Activated T-cell treated with anti-CD3 and anti-CD28 coated beads, Interleukin-2, amount 50 U/mL, for 72 hours (primary cell): ENCODE measurements around the gene ANKRD18A. TPM values are rescaled to one million over a fixed set of nuclear protein-coding genes. Genes with fewer than 3 reads are reported as not detected.
A peak's percentile ranks its signal among the peaks of the same experiment; 100 is the strongest.

Experiments
- ATAC-seq, 2 donors: fragments of 150-1000 bp; cut with Tn5 transposase; replicated peaks in 1 of 2; 2 replicates each; pipeline ENCODE4 v1.10.0; 2021; ENCODE audit warnings: moderate library complexity in 2 of 2, mild to moderate bottlenecking in 1 of 2
- DNase-seq, 2 donors: peaks; one replicate each; pipeline ENCODE4 v3.0.0; 2021 to 2022; ENCODE audit warnings: mixed read lengths in 1 of 2
- H3K27ac Mint-ChIP-seq: one replicate; pipeline ENCODE4 v1.8.0; 2022; ENCODE audit warnings: mild to moderate bottlenecking, moderate library complexity, mixed read lengths
- H3K27me3 Mint-ChIP-seq: one replicate; pipeline ENCODE4 v1.8.0; 2022; ENCODE audit warnings: low read depth, mixed read lengths
- H3K36me3 Mint-ChIP-seq, 2 donors: one replicate each; pipeline ENCODE4 v1.8.0; 2022; ENCODE audit warnings: mixed read lengths in 2 of 2, mild to moderate bottlenecking in 1 of 2; ENCODE audit not compliant: insufficient read depth in 2 of 2
- H3K4me1 Mint-ChIP-seq: one replicate; pipeline ENCODE4 v1.8.0; 2022; ENCODE audit warnings: low read depth, mixed read lengths
- H3K4me3 Mint-ChIP-seq, 2 donors: one replicate each; pipeline ENCODE4 v1.8.0; 2022; ENCODE audit warnings: mild to moderate bottlenecking in 2 of 2, mixed read lengths in 2 of 2, moderate library complexity in 2 of 2
- H3K9me3 Mint-ChIP-seq, 2 donors: one replicate each; pipeline ENCODE4 v1.8.0; 2022; ENCODE audit warnings: mixed read lengths in 2 of 2
- total RNA-seq, 2 donors: library from RNA; stranded (reverse); gene quantifications; one replicate each; pipeline ENCODE4 v1.2.3, GENCODE V29; 2022

Gene ANKRD18A
- total RNA-seq: 1 to 10 TPM; 6.0 to 8.4 TPM

DNA sequence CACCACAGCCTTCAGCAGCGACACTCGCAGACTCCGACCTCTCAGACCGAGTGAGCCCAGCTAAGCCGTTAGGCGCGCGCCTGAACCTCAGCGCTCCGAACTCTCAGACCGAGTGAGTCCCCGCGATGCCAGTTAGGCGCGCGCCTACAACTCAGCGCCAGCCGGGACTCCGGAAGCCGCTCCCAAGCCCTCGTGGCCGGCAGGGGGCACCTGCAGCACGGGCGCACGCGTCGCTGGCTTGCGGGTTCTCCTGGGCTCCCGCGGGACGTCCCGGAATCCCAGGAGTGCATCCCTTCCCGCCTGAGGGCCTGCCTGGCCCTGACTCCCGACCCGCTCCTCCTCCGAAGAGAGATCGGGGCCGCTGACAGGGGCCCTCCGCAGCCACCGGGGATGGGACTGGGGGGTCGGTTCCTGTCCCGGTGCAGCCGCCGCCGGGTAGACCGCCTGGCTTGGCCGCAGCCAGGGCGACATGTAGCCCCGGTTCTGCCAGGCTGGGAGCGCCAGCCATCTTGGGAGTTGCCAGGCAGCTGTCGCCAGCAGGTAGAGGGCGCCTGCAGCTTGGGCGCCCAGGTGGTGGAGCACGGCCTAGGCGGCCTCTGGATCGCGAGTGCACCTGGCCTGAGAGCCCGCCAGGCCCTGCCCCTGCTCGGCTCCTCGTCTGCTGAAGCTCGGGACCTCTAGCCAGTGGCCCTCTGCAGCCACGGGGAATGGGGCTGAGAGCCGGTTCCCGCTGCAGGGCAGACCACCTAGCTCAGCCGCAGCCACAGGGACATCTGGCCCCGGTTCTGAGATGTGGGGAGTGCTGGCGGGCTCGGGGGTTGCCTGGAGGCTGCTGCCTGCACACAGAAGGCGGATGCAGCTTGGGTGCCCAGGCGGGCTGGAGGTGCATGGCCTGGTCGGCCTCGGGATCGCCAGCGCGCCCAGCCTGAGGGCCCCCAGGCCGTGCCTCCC is at the start of gene ANKRD18A:
Gene ANKRD18A, minus strand, starts transcription at position 114 of the 951 bp plus-strand sequence. CDS start 311 bp downstream, outside the sequence.
- H3K27me3 Mint-ChIP-seq: peaks cover 45% of the 10 kb centered on the region

DNA sequence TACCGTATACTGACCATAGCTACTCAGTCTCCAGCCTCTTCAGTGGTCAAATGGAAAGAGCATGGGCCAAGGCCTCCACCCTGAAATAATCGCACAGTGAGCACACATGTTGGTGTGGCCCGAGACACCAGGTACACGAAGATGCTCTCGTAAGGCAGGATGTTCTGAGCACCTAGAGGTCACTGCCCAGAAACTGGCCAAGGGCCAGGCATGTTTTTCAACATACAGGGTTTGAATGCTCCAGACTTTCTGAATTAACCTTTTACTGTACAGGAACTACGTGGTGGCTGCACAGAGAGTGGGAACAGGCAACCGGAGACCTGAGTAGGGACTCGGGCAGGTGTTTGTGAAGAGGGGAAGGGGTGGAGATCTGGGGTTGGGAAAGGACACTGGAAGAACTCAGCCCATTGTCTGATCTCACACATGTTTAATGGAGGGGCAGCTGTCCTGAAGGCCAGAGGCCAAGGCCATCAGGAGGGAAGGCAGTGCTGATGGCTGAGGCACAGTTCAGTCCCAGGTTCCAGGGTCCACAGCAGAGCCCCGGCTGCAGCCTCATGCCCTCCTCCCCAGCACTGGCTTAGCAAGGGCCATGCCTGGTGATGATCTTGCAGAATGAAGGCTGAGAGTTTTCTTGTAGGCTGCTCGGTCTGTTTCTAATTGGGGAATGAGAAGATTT is 48.5 kb upstream of the ANKRD18A start:
- DNase-seq (no peak), ATAC-seq (no peak)
- Mint-ChIP-seq H3K4me1 (peaks cover 20% of the 10 kb centered on the region), H3K9me3 (no peaks in the 10 kb centered on the region), H3K27ac (no peak overlapping the region), H3K4me3 (no peak overlapping the region), H3K36me3 (no peaks in the 10 kb centered on the region), H3K27me3 (peaks cover 9% of the 10 kb centered on the region)

More for the DNA sequence above, at the start of gene ANKRD18A:
- peak; percentile 83 for ATAC-seq
- H3K36me3 Mint-ChIP-seq: peaks cover 1 to 15% of the 10 kb centered on the region in 2 donors
- peaks cover 11% of the 10 kb centered on the region for H3K4me1 Mint-ChIP-seq
- peaks cover 2 to 3% of the 10 kb centered on the region in 2 donors for H3K9me3 Mint-ChIP-seq
- peak within 1 kb of the TSS; percentile 86 to 87 for H3K4me3 Mint-ChIP-seq
- H3K27ac Mint-ChIP-seq: peak within 1 kb of the TSS; percentile 85
- peak; percentile 80 to 81 for DNase-seq

DNA sequence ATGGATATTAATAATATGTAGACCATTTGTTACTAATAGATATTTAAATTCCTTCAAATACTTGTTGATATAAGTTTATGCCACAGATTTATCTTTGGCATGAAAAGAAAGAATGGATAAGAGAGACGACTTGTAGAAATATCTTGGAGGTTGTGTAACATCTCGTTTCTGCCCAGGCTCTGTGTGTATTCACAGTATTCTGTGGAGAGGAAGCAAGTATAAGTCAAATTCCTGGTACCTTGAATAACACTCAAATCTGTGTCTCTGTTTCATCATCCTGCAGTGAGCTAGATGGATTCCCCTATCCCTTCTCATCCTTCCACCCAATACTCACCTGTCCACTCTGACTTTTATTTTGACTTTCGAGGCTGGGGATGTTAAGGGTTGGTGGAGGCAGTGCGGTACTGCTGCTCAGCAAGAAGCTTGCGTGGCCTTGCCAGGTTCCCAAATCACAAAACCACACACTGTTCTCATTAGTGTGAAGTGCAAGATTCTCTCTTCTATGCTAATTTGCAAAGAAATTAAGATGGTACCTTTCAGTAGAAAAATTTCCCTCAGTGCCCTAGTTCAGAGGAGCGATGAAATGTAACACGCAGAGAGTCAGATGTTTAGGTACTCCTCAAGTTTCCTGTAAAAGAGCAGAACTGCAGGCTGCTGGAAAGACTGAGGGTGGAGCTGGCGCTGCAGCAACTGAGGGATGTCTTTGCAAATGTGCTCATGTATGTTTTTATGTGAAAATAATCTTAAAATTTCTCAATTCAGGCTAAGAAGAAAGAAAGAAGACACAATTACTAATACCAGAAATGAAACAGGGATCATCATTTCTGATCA is 42.6 kb upstream of the ANKRD18A start:
- Mint-ChIP-seq H3K36me3 (no peaks in the 10 kb centered on the region), H3K9me3 (no peaks in the 10 kb centered on the region), H3K4me1 (no peaks in the 10 kb centered on the region), H3K27me3 (peaks cover 24% of the 10 kb centered on the region), H3K27ac (no peak overlapping the region), H3K4me3 (no peak overlapping the region)
- DNase-seq: no peak
- ATAC-seq: no peak

DNA sequence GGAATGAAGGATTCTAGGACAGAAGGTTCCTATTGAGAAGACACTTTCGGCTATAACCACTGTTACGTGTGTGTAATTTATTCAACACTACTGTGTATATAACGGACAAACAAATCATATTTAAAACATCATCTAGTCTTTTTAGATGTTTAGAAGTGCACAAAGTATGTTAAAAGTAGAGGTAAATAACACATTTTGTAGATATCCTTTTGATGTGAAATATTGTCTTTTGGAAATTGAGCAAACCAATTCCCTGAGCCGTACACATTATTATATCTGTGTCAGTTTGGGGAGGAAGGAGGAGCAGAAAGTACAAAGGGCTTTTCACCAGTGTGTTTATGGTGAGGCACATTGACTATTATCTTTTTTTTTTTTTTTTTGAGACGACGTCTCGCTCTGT is 39.1 kb upstream of the ANKRD18A start:
- Mint-ChIP-seq H3K4me3 (no peak overlapping the region), H3K27ac (no peak overlapping the region)

DNA sequence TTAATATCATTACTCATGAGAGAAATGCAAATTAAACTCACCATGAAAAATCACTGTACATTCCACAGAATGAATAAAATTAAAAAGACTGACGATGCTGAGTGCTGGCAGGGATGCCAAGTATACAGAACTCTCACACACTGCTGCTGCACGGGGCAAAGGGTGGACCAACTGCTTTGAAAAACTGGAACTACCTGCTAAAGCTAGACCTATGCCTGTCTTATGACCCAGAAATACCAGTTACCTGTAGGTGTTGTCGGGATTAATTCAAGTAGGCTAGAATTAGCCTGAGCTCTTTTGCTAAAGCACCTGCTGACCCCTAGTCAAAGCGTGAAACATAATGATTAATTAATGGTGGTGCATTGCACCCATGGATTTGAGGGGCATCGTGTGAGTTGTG is 36.5 kb upstream of the ANKRD18A start:
- Mint-ChIP-seq H3K9me3 (no peaks in the 10 kb centered on the region), H3K4me3 (no peak overlapping the region), H3K4me1 (no peaks in the 10 kb centered on the region), H3K36me3 (no peaks in the 10 kb centered on the region), H3K27ac (no peak overlapping the region), H3K27me3 (peaks cover 25% of the 10 kb centered on the region)
- no peak for DNase-seq
- no peak for ATAC-seq

More for the DNA sequence above, 39.1 kb upstream of the ANKRD18A start:
- Mint-ChIP-seq H3K4me1 (no peaks in the 10 kb centered on the region), H3K9me3 (no peaks in the 10 kb centered on the region), H3K27me3 (peaks cover 31% of the 10 kb centered on the region), H3K36me3 (no peaks in the 10 kb centered on the region)
- DNase-seq: no peak
- ATAC-seq: no peak

DNA sequence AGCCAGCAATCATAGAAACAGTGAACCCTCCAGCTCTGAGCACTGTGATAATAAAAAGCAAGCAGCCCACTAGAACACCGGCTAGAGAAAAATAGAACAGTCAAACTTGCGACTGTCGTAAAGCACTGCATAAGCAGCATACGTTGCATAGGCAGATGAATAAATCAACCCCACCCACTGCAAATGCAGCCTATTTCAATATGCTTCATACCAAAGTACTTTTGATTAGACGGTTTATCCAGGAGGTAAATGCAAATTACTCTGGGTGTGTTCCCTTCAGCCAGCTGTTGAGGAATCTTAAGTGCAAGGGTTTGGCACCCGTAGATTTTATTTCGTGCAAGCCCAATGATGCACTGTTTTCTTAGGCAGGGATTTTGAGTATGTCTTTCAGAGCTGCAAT is 32.1 kb upstream of the ANKRD18A start:
- no peaks in the 10 kb centered on the region for H3K4me1 Mint-ChIP-seq
- ATAC-seq (no peak), DNase-seq (no peak)
- no peak overlapping the region for H3K4me3 Mint-ChIP-seq
- H3K36me3 Mint-ChIP-seq: no peaks in the 10 kb centered on the region
- H3K27me3 Mint-ChIP-seq: peaks cover 12% of the 10 kb centered on the region
- H3K9me3 Mint-ChIP-seq: no peaks in the 10 kb centered on the region
- H3K27ac Mint-ChIP-seq: no peak overlapping the region

DNA sequence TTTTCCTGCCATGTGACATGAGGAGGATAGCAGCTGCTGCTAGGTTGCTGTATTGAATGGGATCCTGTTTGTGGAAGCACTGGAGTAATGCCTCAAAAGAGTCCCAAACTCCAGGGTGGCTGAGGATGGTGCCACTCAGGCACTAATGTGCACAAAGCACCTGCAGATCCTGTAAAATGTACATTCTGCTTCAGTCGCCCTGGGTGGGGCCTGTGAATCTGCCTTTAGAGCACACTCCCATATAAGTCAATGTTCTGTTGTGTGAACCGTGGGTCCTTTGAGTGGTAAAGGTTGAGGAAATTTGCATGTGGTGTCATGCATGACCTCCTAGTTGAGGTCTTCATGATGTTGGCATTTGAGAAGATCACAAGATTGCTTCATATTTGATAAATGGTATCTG is 31.6 kb upstream of the ANKRD18A start:
- no peaks in the 10 kb centered on the region for H3K9me3 Mint-ChIP-seq
- H3K4me1 Mint-ChIP-seq: no peaks in the 10 kb centered on the region
- ATAC-seq (no peak), DNase-seq (no peak)
- H3K36me3 Mint-ChIP-seq: no peaks in the 10 kb centered on the region
- H3K27me3 Mint-ChIP-seq: peaks cover 12% of the 10 kb centered on the region
- no peak overlapping the region for H3K27ac Mint-ChIP-seq
- no peak overlapping the region for H3K4me3 Mint-ChIP-seq

DNA sequence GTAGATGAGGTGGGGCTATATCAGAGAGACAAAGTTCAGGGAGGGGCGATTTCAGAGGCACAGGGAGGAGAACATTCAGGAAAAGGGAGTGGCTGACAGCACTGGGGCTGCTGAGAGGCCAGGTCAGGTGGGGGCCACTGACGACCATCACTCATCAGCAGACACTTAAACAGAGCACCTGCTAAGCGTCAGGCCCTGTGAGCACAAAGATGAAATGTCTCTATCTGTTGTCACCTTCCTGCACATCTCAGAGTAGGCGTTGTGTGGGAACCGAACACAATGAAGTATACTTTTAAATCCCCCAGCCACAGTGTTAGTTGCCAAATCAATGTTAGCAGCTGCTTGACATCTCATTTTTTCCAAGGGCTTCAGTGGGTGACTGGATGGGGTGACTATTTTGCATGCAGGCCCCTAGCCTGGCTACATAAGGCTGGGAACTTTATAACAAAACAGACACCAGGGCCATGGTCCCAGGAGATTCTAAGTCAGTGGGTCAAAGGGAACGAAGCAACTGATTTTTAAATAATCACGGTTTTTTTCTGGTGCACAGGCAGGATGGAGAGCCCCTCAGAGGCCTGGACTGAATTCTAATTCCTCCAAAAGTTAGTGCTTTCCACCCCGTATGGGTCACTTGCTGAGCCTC is 31.1 kb upstream of the ANKRD18A start:
- H3K27ac Mint-ChIP-seq: no peak overlapping the region
- no peak overlapping the region for H3K4me3 Mint-ChIP-seq
- DNase-seq: peak in 1 of 2 donors; percentile 8
- H3K9me3 Mint-ChIP-seq: no peaks in the 10 kb centered on the region
- H3K36me3 Mint-ChIP-seq: no peaks in the 10 kb centered on the region
- ATAC-seq: peak in 1 of 2 donors; percentile 89
- peaks cover 11% of the 10 kb centered on the region for H3K27me3 Mint-ChIP-seq
- H3K4me1 Mint-ChIP-seq: no peaks in the 10 kb centered on the region

DNA sequence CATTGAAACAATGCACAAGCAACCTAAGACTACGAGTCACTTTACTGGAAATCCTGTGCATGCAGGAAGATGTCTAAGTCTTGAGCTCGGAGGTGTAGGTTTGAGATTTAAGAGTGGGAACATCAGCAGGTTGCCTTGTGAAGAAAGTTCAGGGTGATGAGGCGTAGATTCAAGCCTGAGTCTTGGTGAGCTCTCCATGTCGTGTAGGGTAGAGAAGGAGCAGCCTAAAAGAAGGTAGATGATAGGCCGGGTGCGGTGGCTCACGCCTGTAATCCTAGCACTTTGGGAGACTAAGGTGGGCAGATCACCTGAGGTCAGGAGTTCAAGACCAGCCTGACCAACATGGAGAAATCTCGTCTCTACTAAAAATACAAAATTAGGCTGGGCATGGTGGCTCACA is 30.2 kb upstream of the ANKRD18A start:
- no peaks in the 10 kb centered on the region for H3K9me3 Mint-ChIP-seq
- no peak for ATAC-seq
- no peak overlapping the region for H3K4me3 Mint-ChIP-seq
- no peaks in the 10 kb centered on the region for H3K4me1 Mint-ChIP-seq
- DNase-seq: no peak
- no peak overlapping the region for H3K27ac Mint-ChIP-seq
- H3K27me3 Mint-ChIP-seq: peaks cover 1% of the 10 kb centered on the region
- no peaks in the 10 kb centered on the region for H3K36me3 Mint-ChIP-seq

DNA sequence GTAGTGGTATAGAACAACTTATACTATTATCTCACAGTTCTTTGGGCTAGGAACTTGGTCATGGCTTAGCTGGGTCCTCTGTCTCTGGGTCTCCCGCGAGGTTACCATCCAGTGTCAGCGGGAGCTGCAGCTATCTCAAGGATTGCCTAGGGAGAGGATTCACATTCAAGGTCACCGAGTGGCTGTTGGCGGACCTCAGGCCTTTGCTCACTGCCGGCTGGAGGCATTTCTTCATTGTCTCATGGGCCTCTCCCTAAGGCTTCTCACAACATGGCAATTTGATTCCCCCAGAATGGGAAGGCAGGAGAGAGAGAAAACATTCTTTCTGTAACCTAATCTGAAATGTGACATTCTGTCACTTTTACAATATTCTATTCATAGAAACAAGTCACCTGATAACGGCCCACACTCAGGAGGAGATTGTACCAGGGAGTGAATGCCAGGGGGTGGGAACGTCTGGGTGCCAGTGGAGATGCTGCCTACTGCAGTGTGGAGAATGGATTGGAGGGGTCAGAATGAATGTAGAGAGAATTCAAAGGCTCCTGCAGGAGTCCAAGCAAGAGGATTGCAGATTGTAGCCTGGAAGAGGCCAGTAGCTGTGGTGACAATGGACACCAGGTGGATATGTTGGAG is 29.5 kb upstream of the ANKRD18A start:
- Mint-ChIP-seq H3K9me3 (no peaks in the 10 kb centered on the region), H3K4me3 (no peak overlapping the region), H3K36me3 (no peaks in the 10 kb centered on the region), H3K4me1 (no peaks in the 10 kb centered on the region), H3K27ac (no peak overlapping the region), H3K27me3 (no peaks in the 10 kb centered on the region)
- ATAC-seq (no peak), DNase-seq (no peak)

DNA sequence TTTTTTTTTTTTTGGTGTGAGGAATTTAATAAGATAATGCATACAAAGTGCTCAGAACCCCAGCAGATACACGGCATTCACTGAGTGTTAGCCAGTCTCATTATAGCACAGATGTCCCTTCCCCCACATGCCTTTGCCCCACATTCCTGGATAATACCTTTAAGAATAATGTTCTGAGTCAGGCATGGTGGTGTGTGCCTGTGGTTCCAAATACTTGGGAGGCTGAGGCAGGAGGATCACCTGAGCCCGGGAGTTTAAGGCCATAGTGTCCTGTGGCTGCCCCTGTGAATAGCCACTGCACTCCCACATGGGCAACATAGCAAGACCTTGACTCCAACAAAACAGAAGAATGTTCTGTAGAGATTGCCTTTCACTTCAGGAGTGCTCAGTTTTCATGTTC is 24.2 kb upstream of the ANKRD18A start:
- H3K27ac Mint-ChIP-seq: no peak overlapping the region
- H3K4me1 Mint-ChIP-seq: no peaks in the 10 kb centered on the region
- H3K4me3 Mint-ChIP-seq: no peak overlapping the region
- H3K9me3 Mint-ChIP-seq: no peaks in the 10 kb centered on the region
- peaks cover 7% of the 10 kb centered on the region for H3K27me3 Mint-ChIP-seq
- H3K36me3 Mint-ChIP-seq: no peaks in the 10 kb centered on the region
- DNase-seq (no peak), ATAC-seq (no peak)

DNA sequence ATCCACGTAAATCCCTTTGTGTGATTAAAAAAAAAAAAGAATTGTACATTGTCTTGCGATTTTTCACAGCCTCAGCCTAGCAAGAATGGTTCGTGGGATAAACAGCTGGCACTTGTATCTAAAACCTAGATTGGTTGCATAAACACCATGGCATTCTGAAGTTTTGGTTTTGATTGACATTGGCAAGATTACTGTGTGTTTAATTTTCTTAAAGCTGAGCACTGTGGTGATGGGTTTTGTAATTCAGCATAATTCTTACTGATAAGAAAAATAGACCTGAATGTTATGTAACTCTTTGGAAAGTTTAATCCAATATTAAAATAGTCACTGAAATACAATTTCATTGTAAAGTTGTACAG is 23.4 kb upstream of the ANKRD18A start:
- Mint-ChIP-seq H3K36me3 (no peaks in the 10 kb centered on the region), H3K27me3 (peaks cover 7% of the 10 kb centered on the region), H3K27ac (no peak overlapping the region), H3K9me3 (no peaks in the 10 kb centered on the region), H3K4me1 (no peaks in the 10 kb centered on the region), H3K4me3 (no peak overlapping the region)
- ATAC-seq: no peak
- DNase-seq: no peak
